Activated CD8-positive, alpha-beta memory T cell treated with anti-CD3 and anti-CD28 coated beads, Interleukin-2, amount 50 U/mL, for 48 hours (primary cell): Measurements from ENCODE around the gene PIPOX.

Experiments used
- DNase-seq: peaks from one replicate; pipeline ENCODE4 v3.0.0-alpha.2; 2020

PIPOX gene

GRCh38 chr17:29103341-29103740 is 60.4 kb downstream of the PIPOX start:
- no peak for DNase-seq
